HepG2 (cell line): ENCODE measurements around the gene UBAC1. TPM values are rescaled to one million over a fixed set of nuclear protein-coding genes. Genes with fewer than 3 reads are reported as not detected.
A peak's percentile ranks its signal among the peaks of the same experiment; 100 is the strongest.

Source experiments
- BCL6 ChIP-seq: IDR thresholded peaks from 2 replicates; pipeline ENCODE4 v1.6.1; 2016; ENCODE audit warnings: missing genetic modification reagents, missing compliant biosample characterization
- CSRNP2 ChIP-seq: sonication (generic); formaldehyde crosslinking; conservative IDR thresholded peaks from 2 replicates; pipeline ENCODE4 v1.8.0; 2022; ENCODE audit warnings: low read depth, missing genetic modification reagents
- ETV5 ChIP-seq: IDR thresholded peaks from 2 replicates; pipeline ENCODE4 v1.6.1; 2018; ENCODE audit warnings: missing biosample characterization, missing genetic modification reagents, inconsistent platforms, borderline replicate concordance
- GABPB1 ChIP-seq: IDR thresholded peaks from 2 replicates; pipeline ENCODE4 v1.6.1; 2016; ENCODE audit warnings: mild to moderate bottlenecking, missing genetic modification reagents, moderate library complexity, missing compliant biosample characterization
- HNRNPLL ChIP-seq: fragments of 200-400 bp; formaldehyde crosslinking; IDR thresholded peaks from 2 replicates; pipeline ENCODE4 v1.6.1; 2017; ENCODE audit warnings: mild to moderate bottlenecking, low read depth, low read length; ENCODE audit not compliant: poor library complexity, severe bottlenecking
- MEF2D ChIP-seq: sonication (generic); formaldehyde crosslinking; IDR thresholded peaks from 2 replicates; pipeline ENCODE4 v1.5.1; 2020; ENCODE audit warnings: mild to moderate bottlenecking, missing genetic modification reagents
- MYC ChIP-seq: sonication (generic); formaldehyde crosslinking; IDR thresholded peaks from 2 replicates; pipeline ENCODE4 v1.9.0; 2021; ENCODE audit warnings: missing genetic modification reagents, borderline replicate concordance
- ONECUT2 ChIP-seq: sonication (generic); formaldehyde crosslinking; IDR thresholded peaks from 2 replicates; pipeline ENCODE4 v1.4.0; 2020; ENCODE audit warnings: missing genetic modification reagents
- PHF8 ChIP-seq: sonication (generic); formaldehyde crosslinking; IDR thresholded peaks from 2 replicates; pipeline ENCODE4 v1.5.0; 2020; ENCODE audit warnings: missing genetic modification reagents
- POLR2AphosphoS5 ChIP-seq: IDR thresholded peaks from 2 replicates; pipeline ENCODE4 v1.6.1; 2012; ENCODE audit warnings: low read depth, low read length
- PRDM10 ChIP-seq: sonication (generic); formaldehyde crosslinking; IDR thresholded peaks from 2 replicates; pipeline ENCODE4 v1.4.0; 2020; ENCODE audit warnings: low read depth, missing genetic modification reagents
- RCOR2 ChIP-seq: IDR thresholded peaks from 2 replicates; pipeline ENCODE4 v1.6.1; 2016; ENCODE audit warnings: missing biosample characterization, missing genetic modification reagents
- SNAI1 ChIP-seq: sonication (generic); formaldehyde crosslinking; IDR thresholded peaks from 2 replicates; pipeline ENCODE4 v1.5.0; 2020; ENCODE audit warnings: mild to moderate bottlenecking, missing genetic modification reagents, borderline replicate concordance
- TAF15 ChIP-seq: fragments of 200-400 bp; formaldehyde crosslinking; IDR thresholded peaks from one replicate; pipeline ENCODE4 v1.6.1; 2018; ENCODE audit warnings: mild to moderate bottlenecking, low read depth, low read length; ENCODE audit not compliant: poor library complexity, severe bottlenecking
- TBX3 ChIP-seq: fragments of 450-650 bp; IDR thresholded peaks from 2 replicates; pipeline ENCODE4 v1.6.1; 2017; ENCODE audit warnings: antibody characterized with exemption, mild to moderate bottlenecking, inconsistent platforms, borderline replicate concordance
- TEAD2 ChIP-seq: sonication (generic); formaldehyde crosslinking; IDR thresholded peaks from 2 replicates; pipeline ENCODE4 v1.9.0; 2021; ENCODE audit warnings: missing genetic modification reagents
- YEATS2 ChIP-seq: sonication (generic); formaldehyde crosslinking; IDR thresholded peaks from 2 replicates; pipeline ENCODE4 v1.4.0; 2020; ENCODE audit warnings: missing genetic modification reagents, borderline replicate concordance
- ZFY ChIP-seq: sonication (generic); formaldehyde crosslinking; IDR thresholded peaks from 2 replicates; pipeline ENCODE4 v1.4.0; 2020; ENCODE audit warnings: missing genetic modification reagents
- ZNF296 ChIP-seq: sonication (generic); formaldehyde crosslinking; conservative IDR thresholded peaks from 2 replicates; pipeline ENCODE4 v1.5.0; 2020; ENCODE audit warnings: mild to moderate bottlenecking, missing genetic modification reagents
- ZNF44 ChIP-seq: sonication (generic); formaldehyde crosslinking; IDR thresholded peaks from 2 replicates; pipeline ENCODE4 v1.5.1; 2020; ENCODE audit warnings: mild to moderate bottlenecking, missing genetic modification reagents
- ZNF619 ChIP-seq: sonication (generic); formaldehyde crosslinking; IDR thresholded peaks from 2 replicates; pipeline ENCODE4 v1.4.0; 2020; ENCODE audit warnings: mild to moderate bottlenecking, missing genetic modification reagents
- ZNF777 ChIP-seq: sonication (generic); formaldehyde crosslinking; IDR thresholded peaks from 2 replicates; pipeline ENCODE4 v1.4.0; 2020; ENCODE audit warnings: missing genetic modification reagents
- polyA plus RNA-seq, 8 experiments: library from polyadenylated mRNA; depleted of rRNA in 3 of 8; stranded (reverse) in 7 of 8; unstranded in 1 of 8; fragments of >200 nt; fragmentation: Illumina TruSeq in 4 of 8; extraction: Trizol in 4 of 8; gene quantifications; 2 replicates each; pipeline versions ENCODE4 v1.2.1 to v1.2.3, GENCODE V29; 2011 to 2016; ENCODE audit warnings: low read depth in 4 of 8, missing spikeins in 1 of 8, mixed read lengths in 1 of 8; ENCODE audit not compliant: insufficient read depth in 1 of 8
- total RNA-seq, 5 experiments: library from RNA; depleted of rRNA; stranded (reverse); fragments of >200 nt; fragmentation: Illumina TruSeq; extraction: Trizol; gene quantifications; 2 replicates each; pipeline ENCODE4 v1.2.3, GENCODE V29; 2016; ENCODE audit warnings: low read depth in 1 of 5
- TF ChIP-seq, protein P1 (sequence below): IDR thresholded peaks from 2 replicates; pipeline ENCODE4 v1.6.1; 2016; ENCODE audit warnings: mild to moderate bottlenecking, missing biosample characterization, missing genetic modification reagents

UBAC1 gene
- total and polyA plus RNA-seq, 2 of the 13 experiments (the other 11 are each of a cell fraction or from before 2014, with no cell fraction given), result 32.2 to 34.1 TPM

DNA sequence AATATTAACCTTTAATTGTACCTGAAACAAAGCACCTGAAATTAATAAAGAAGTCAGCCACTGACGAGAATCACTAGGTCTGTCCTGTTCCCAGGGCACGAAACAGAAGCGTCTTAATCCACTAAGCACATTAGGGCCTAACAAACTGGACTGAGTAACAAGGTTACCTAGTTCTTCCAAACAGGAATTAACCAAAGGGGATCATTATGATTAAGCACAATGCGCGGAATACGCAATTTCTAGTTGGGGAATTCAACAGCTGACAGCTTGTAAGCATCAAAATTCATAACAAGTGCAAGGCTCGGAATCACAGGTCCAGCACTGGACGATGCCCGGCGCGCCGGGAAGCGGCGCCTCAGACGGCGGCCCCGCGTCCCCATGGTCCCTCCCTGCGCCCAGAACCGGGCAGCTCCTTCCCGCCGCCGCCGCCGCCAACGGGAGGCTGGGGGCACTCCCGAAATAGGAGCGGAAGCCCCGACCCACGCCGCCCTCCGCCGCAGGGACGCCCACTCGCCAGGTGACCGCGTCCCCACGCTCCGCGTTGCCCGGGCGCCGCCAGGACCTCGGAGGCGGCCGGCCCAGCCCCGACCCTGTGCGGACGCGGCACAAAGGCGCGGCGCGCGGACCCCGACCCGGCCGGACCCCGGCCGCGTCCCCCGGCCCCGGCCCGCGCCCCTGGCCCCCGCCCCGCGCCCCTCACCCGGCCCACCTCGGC is 54.7 kb downstream of the UBAC1 start (continued):
- TF ChIP-seq SNAI1 (CRISPR knock-in tag) (no peak), ZFY (CRISPR knock-in tag) (peak; percentile 28; the same call in 1 of the 2 replicates), ETV5 (CRISPR knock-in tag) (no peak), TEAD2 (CRISPR knock-in tag) (no peak), ZNF296 (CRISPR knock-in tag) (no peak), TBX3 (no peak), MEF2D (CRISPR knock-in tag) (no peak), YEATS2 (CRISPR knock-in tag) (no peak), BCL6 (no peak), CSRNP2 (no peak), PRDM10 (CRISPR knock-in tag) (no peak), PHF8 (CRISPR knock-in tag) (no peak; the same call in 1 of the 2 replicates), RCOR2 (CRISPR knock-in tag) (no peak), HNRNPLL (peak; percentile 90), ZNF619 (no peak), POLR2AphosphoS5 (no peak), TAF15 (no peak), ONECUT2 (CRISPR knock-in tag) (no peak), MYC (0 out of 2 replicates have a peak, but pooled peaks have one; percentile 6), ZNF44 (CRISPR knock-in tag) (no peak), GABPB1 (peak; percentile 24; the same call in 1 of the 2 replicates), ZNF777 (CRISPR knock-in tag) (peak; percentile 49; the same call in 1 of the 2 replicates)
- TF ChIP-seq, protein P1, sequence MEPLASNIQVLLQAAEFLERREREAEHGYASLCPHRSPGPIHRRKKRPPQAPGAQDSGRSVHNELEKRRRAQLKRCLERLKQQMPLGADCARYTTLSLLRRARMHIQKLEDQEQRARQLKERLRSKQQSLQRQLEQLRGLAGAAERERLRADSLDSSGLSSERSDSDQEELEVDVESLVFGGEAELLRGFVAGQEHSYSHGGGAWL (CRISPR knock-in tag), result peak; percentile 51; the same call in 1 of the 2 replicates
